Dedifferentiated amniotic fluid mesenchymal stem cell (primary cell): Measurements from ENCODE around the gene CILP2.
A peak's percentile ranks its signal among the peaks of the same experiment; 100 is the strongest.

Experiments used
- DNase-seq: peaks from one replicate; pipeline ENCODE4 v3.0.0-alpha.2; 2016; ENCODE audit errors: extremely low spot score

The CILP2 gene

DNA sequence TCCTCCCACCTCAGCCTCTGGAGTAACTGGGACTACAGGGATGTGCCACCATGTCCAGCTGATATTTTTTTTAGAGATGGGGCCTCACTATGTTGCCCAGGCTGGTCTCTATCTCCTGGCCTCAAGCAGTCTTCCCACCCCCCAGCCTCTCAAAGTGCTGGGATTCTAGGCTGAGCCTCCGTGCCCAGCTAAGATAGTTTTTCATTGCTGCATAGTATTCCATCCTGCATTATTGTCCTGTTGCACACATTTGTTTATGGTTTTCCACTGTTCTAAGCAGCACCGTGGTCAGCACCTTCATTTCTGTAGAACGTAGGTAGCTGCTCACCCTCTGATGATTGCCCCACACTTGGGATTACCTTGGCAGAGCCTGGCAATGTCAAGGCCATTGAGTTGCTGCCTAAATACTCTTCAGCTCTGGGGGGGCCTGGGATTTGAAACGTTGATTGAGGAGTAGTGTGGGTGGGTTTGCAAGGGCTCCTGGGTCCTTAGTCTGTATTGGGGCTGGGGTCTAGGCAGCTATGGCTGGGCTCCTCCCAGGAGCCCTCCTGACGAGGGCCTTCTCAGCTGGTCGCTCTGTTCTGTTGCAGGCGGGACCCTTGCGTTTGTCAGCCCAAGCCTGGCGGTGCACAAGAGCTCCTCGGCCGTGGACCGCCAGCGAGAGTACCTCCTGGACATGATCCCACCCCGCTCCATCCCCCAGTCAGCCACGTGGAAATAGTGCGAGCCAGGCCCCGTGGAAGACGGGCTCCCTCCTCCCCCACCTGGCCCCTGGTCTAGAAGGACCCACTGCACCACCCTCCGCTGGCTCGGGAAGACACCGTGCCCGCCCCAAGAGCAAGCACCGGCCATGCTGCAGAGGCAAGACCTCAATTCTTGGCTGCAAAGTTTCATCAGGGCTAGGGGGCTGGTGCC lies 33.1 kb upstream of the CILP2 start:
- no peak for DNase-seq

DNA sequence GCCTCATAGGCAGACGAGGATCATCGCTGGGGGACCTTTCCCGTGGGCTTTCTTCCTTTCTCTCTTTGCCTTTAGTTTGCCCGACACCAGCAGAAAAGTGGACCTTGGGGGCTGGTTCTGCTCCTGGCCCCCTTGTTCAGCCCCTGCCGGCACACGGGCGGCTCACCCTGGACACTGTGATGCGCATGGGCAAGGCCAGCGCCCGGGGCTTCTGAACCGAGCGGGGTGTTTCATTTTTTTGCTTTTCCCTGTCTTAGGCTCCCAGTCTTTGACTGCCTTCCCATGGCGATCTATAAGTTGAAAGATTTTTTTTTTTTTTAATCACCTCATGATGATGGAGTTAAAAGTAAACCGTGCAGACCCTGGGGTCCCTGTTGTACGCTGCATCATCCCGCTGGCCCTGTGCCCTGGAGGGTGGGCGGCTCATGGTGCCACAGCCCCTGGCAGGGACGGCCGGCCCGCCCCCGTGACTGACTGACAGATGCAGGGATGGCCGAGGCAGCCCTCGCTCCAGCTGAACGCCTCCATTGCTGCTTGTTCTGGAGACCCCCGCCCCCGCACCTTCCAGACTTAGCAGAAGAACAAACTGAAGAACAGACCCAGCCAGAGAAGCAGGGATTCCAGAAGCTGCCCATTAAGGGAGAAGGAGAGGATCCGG lies 32.3 kb upstream of the CILP2 start:
- DNase-seq = no peak

DNA sequence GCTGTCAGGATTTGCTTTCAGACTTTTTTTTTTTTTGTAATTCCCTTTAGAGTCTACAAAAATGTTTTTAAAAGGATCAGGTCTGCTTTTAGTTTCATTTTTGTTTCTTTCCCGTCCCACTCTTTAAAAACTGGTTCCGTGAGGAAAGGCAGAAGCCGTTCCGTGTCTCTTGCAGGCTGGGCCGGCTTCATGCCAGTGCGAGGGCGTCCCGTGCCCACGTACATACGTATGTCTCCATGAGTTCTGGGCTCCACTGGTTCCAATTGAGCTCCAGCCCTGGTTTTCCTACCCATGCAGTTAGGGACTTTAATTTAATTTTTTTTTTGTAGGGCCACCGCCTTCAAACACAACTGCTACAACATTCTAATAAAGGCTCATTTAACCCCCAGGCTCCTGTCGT lies 31.5 kb upstream of the CILP2 start:
- DNase-seq = no peak

DNA sequence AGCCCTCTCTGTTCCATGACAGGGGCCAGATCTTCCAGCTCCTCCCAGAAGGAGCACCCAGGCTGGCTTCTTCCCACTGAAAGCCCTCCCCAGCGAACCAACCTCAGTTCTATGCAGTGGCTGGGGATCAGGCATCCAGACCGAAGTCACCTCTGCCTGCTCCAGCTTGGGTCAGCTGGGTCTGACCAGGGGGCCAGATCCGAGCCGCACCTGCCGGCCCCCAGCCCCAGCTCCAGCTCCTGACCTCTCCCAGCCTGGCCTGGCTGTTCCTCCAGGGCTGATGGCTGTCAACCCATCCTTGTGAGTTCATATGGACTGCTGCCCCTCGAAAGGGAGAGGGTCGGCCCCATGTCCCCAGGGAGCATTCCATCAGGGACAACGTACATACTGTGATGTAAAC lies 30.7 kb upstream of the CILP2 start:
- no peak for DNase-seq

DNA sequence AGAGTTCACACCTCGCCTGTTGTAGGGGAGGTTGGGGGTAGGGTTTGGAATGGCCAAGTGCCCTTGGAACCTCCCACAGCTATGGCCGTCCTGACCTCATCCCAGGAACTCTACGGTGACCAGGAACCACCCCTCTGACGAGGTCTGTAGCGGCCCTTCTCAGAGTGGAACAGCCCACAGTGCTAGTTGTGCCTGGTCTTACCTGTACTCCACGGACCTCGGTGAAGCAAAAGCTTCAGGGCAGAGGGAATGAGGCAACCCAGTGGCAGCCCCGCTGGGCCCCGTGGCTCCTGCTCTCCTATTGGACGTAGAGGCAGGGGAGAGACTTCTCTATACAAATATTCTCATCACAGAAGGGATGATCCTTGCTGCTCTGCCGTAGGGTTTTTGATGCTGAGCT lies 29.8 kb upstream of the CILP2 start:
- no peak for DNase-seq

DNA sequence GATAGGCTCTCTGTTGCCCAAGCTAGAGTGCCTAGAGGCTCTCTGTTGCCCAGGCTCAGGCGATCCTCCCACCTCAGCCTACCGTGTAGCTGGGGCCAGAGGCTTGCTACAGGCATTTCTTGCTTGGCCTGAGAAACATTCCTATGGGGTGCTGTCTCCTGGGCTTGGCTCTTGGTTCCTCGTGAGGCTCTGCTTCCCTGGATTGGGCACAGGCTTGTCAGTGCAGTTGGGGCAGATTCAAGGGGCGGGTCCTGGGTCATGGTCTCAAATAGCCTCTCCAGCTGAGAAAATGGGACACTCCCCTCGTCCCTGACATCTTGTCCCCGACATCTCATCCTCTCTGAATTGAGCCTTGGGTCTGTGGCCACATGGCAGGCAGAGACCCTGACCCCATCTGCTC lies 27.6 kb upstream of the CILP2 start:
- no peak for DNase-seq

DNA sequence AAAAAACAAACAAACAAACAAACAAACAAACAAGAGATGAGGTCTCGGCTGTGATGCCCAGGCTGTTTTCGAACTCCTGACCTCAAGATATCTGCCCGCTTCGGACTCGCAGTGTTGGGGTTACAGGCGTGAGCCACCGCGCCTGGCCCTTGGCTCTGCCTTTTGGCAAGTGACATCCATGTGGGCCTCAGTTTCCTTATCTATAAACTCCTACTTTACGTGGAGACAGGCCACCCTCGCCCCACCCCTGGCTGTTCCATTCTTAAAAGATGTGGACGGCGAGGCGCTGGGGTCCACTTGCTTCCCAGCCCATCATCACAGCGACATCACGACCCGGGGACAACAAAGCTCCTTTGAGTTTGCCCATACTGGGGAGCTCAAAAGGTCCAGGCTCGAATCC lies 24.4 kb upstream of the CILP2 start:
- no peak for DNase-seq

DNA sequence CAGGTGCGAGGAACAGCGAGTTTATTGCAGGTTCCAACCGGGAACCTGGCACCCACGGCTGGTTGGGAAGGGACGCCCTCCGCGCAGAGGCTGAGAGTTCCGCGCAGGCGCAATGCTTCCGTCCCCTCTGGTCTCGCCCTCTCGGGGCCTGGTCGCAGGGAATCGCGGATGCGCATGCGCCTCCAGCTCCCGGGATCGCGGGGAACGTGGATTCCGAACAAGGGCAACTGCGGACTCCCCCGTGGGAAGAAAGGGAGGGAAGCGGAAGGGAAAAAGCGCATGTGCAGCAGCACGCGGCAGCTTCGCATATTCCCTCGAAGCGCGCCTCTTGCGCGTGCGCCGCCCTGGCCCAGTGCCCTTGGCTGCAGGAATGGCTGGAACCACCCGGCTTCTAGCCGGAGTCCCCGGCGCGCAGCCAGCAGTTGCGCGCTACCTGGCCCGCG lies 23.8 kb upstream of the CILP2 start:
- no peak for DNase-seq

DNA sequence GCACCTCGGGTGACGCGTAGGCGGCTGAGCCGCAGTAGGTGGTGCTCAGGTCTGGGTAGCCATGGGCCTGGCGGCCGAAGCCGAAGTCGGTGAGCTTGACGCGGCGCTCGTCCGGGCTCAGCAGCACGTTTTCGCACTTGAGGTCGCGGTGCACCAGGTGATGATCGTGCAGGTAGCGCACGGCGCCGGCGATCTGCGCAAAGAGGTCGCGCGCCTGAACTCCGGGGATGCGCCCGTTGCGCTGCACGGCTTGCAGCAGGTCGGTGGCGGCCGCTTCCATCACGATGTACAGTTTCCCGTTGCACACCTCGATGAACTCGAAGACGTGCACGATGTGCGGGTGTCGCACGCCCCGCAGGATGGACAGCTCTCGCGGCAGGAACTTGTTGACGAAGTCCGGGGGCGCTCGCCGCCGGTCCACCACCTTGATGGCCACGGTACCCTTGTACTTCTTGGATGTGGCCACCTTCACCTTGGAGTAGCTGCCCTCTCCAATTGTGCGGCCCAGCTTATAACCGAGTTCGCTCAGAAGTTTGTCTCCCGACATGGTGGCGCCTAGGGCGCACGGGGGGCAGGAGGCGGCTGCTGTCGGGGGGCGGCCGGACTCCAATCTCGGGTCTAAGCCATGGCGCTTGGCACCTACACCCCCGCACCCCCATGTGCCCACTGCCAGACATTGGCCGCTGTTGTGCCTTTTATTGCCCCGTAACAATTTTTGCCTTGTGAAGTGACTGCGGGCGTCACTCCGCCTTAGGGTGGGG lies 23.0 kb upstream of the CILP2 start, which contains the start of gene TSSK6:
Gene TSSK6 (minus strand): TSS at position 668 of the 761 bp plus-strand sequence. CDS start 121 bp downstream, at position 547.
- no peak for DNase-seq

DNA sequence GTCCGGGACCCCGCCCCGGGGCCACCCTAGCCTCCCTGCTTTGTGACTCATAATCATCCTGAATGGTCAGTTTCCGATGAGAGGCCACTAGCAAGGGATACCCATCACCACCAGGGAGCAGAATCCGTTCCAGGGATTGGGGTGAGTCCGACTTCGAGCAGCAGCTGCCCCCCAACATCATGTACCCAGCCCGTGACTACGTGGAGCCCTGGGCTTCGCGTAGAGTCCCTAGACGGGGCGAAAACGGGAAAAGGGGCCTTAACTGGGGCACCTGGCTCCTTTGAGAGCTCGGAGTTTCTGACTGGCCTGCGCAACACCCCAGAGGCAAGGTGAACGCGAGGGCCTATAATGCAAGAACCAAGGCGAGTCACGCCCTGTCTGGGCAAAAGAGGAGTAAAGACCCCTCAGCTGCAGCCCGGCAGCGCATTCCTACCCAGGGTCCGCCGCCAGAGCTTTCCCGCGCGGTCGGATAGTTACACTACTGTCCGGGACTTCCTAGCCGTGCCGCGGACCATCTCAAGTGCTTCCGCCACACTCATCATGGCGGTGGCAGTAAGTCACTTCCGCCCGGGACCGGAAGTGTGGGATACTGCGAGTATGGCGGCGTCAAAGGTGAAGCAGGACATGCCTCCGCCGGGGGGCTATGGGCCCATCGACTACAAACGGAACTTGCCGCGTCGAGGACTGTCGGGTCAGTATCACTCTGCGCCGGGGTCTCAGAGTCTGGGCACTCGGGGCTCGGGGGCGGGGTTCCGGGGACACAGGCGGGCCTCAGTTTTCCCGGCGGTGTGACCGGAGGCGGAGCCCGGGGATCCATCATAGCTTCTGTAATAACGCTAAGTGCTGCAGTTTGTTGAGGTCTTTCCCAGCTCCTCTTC lies 22.2 kb upstream of the CILP2 start, which contains the start of gene NDUFA13:
Gene NDUFA13 (plus strand): TSS at position 584 of the 878 bp plus-strand sequence. CDS start 14 bp downstream, at position 598.
- DNase-seq = peak; percentile 87

DNA sequence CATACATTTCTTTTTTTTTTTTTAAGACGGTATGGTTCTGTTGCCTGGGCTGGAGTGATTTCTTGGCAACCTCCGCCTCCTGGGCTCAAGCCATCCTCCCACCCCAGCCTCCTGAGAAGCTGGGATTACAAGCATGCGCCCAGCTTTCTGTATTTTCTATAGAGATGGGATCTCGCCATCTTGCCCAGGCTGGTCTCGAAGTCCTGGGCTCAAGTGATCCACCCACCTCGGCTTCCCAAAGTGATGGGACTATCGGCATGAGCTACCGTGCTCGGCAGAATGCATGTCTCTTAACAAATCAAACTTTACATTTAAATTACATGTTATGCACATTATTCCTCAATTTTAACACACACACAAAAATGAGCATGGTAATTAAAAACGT lies 20.8 kb upstream of the CILP2 start:
- no peak for DNase-seq

DNA sequence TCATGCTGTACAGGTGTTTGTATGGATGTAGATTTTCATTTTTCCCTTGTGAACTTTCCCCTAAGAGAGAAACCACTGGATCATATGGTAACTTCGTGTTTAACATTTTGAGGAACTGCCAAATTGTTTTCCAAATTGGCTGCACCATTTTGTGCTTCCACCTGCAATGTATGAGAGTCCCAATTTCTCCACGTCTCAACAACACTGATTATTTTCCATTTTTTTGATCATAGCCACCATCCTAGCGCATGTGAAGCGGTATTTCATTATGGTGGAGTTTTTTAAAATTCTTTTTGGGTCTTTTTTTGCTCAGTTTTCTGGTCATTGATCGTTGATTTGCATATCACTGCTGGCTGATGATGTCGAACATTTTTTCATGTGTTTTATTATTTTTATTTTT lies 17.1 kb upstream of the CILP2 start:
- no peak for DNase-seq

DNA sequence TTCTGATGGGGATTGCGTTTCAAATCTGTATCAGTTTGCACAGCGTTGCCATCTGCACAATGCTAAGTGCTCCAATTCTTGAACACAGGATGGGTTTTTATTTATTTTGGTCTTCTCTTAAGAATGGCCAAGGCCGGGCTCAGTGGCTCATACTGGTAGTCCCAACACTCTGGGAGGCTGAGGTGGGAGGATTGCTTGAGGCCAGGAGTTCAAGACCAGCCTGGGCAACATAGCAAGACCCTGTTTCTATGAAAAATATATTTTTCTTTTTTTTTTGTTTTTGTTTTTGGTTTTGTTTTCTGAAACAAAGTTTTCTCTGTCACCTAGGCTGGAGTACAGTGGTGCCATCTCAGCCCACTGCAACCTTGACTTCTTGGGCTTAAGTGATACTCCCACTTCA lies 14.9 kb upstream of the CILP2 start:
- DNase-seq = no peak

DNA sequence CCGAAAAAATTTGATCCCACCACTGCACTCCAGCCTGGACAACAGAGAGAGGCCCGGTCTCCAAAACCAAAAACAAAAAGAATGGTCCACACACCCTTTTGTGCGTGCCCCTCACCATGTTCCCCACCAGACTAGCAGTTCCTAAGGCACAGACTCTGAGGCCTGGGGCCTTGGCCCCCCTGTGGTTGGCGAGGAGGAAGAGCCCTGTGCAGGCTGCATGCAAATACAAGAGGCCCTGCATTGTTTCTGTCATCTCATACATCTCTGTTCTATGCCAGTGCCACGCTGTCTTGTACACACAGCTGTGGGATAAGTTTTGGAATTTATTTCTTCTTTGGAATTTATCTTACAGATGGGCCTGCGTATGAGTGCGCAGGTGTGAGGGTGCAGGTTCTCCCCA lies 14.0 kb upstream of the CILP2 start:
- DNase-seq = no peak

DNA sequence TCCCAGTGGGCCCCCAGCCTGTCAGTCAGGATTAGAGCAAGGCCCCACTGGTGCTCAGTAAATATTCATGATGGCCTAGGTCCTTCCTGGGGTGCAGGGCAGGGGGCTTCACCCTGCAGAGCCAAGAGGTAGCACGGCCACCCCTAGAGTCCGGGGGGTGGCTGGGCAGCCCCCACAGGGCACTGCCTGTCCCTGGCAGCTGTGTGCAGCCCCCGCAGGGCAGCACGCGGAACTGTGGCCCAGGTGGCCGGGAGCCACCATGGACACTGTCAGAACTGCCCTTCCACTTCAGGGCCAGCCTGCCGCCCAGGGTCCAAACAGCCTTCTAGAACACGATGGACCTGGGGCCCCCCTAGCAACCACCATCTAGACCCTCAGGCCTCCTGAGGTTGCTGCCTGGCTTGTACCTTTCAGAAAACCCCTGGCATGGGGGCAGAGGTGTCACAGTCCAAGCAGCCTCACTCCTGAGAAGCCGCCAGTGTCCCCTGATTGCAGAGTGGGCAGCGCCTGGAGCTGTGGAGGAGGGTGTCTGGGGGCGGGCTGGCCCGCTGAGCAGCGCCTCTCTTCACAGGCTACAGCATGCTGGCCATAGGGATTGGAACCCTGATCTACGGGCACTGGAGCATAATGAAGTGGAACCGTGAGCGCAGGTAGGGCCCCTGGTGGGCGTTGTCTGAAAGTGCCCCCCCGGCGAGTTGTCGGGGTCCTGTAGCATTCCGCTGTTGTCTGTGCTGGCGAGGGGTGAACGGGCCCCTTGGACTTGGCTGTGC lies 12.3 kb upstream of the CILP2 start:
- no peak for DNase-seq

DNA sequence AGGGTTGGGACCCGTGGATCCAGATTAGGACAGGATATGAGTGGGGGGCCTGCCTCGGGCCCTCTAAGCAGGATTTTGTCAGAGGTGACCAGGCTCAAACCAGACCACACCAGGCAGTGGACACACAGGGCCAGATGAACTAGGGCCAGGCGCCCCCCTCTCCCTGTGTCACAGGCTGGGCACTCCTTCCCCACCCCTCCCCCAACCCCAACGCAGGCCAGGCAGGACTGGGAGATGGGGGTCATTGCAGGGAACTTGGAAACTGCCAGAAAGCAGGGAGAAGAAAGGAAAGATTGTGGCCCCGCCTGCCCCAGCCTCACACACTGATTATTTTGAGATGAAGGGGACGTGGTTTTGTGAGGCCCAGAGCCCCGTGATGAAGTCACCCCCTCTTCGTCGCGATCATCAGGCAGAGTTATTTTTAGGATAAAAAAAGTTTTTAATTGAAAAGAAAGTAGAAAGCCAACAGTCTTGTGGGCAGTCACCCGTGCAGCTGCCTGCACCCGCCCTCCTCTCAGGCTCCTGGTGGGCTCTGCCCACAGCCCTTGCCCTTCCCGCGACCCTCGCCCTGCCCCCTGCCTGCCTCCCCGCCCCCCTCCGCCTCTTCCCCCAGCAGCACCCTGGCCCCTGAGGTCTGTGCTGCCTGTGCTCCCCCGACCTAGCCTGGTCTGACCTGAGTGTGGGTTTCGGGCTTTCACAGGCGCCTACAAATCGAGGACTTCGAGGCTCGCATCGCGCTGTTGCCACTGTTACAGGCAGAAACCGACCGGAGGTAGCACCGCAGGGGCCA lies 11.3 kb upstream of the CILP2 start:
- no peak for DNase-seq

DNA sequence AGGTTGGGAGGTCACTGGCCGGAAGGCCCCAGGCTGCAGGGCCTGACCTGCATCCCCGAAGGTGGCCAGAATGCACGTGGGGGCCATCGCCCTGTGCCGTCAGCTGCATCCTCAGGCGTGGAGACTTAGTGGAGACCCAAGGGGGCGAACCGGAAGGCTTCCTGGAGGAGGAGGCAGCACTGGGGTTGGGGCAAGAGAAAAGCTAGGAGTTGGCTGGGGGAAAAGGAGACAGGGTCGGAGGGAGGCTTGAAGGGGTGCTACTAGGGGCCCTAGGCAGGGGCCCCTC lies 10.8 kb upstream of the CILP2 start:
- DNase-seq = no peak

DNA sequence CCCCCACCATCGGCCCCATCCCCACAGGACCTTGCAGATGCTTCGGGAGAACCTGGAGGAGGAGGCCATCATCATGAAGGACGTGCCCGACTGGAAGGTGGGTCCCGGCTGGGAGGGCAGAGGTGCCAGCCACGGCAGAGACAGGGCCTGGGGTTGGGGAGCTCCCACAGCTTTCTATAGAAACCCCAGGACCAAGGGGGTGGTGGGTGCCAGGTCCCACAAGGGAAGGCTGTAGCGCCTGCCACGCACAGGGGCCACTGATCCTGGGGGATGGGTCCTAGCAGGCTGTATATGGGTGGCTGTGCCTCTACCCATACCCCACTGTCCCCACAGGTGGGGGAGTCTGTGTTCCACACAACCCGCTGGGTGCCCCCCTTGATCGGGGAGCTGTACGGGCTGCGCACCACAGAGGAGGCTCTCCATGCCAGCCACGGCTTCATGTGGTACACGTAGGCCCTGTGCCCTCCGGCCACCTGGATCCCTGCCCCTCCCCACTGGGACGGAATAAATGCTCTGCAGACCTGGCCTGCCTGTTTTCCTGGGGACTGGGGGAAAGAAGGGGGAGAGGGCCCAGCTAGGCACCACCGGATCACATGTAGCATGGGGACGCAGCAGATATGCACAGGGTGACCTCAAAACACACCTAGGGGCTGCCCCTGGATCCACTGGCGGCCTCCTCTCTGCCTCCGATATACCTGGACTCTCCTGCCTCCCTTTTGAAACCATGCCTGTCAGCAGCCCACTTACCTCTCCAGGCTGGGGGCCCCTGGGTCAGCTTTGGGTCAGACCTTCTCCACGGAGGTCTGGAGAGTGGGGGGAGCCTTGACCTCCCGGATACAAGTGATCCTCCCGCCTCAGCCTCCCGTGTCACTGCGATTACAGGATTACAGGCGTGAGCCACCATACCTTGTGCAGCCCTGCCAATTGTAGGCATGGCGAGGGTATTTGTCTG lies 10.1 kb upstream of the CILP2 start:
- DNase-seq = no peak
